HG03571 (cell line): Measurements from ENCODE around the gene TXNL4B.

Experiments used
- ATAC-seq: cut with Tn5 transposase; IDR thresholded peaks from one replicate; pipeline ENCODE4 v1.9.1; 2021; ENCODE audit not compliant: unreplicated experiment

The TXNL4B gene

GRCh38 chr16:72042157-72042660, 51.2 kb downstream of the TXNL4B start:
- ATAC-seq: no peak

- ATAC-seq: no peak
Measured at GRCh38 chr16:72036098-72036497, 57.3 kb downstream of the TXNL4B start.
